Transverse colon (tissue), 4 donors: ENCODE results near the gene DACT2. TPM values are rescaled to one million over a fixed set of nuclear protein-coding genes. Genes with fewer than 3 reads are reported as not detected.

Experiments
- DNase-seq: peaks from one replicate; pipeline ENCODE4 v3.0.0-alpha.2; 2019
- H3K27ac ChIP-seq, 4 donors: fragments of 200-600 bp; sonication (generic); 2 replicates each; pipeline ENCODE4 v1.5.1; 2016 to 2018; ENCODE audit warnings: inconsistent platforms in 4 of 4
- H3K27me3 ChIP-seq: fragments of 200-600 bp; sonication (generic); 2 replicates; pipeline ENCODE4 v1.5.1; 2017; ENCODE audit warnings: inconsistent platforms
- H3K36me3 ChIP-seq, 4 donors: fragments of 200-600 bp; sonication (generic); 2 replicates each; pipeline ENCODE4 v1.5.1; 2017 to 2019; ENCODE audit warnings: inconsistent platforms in 4 of 4
- H3K4me1 ChIP-seq, 4 donors: fragments of 200-600 bp; sonication (generic); 2 replicates each; pipeline ENCODE4 v1.5.1; 2017 to 2020; ENCODE audit warnings: inconsistent platforms in 4 of 4
- H3K4me3 ChIP-seq, 4 donors: fragments of 200-600 bp; sonication (generic); 1 replicate in 1 of 4; 2 replicates in 3 of 4; pipeline versions ENCODE4 v1.5.1 to v1.6.1; 2017 to 2019; ENCODE audit warnings: inconsistent platforms in 4 of 4
- H3K9me3 ChIP-seq, 2 donors: fragments of 200-600 bp; sonication (generic); 2 replicates each; pipeline ENCODE4 v1.5.1; 2017 to 2019; ENCODE audit warnings: inconsistent platforms in 2 of 2
- CTCF ChIP-seq, 5 experiments: fragments of 200-600 bp in 3 of 5; fragments of 450-650 bp in 2 of 5; sonication (generic) in 3 of 5; IDR thresholded peaks; 1 replicate in 2 of 5; 2 replicates in 3 of 5; pipeline ENCODE4 v1.5.1; 2016 to 2017; ENCODE audit warnings: antibody characterized with exemption in 5 of 5, inconsistent platforms in 3 of 5, mild to moderate bottlenecking in 2 of 5, moderate library complexity in 1 of 5
- EP300 ChIP-seq: sonication (generic); formaldehyde crosslinking; IDR thresholded peaks from one replicate; pipeline ENCODE4 v1.6.1; 2017; ENCODE audit warnings: antibody characterized with exemption, low read depth
- POLR2A ChIP-seq: fragments of 450-650 bp; IDR thresholded peaks from one replicate; pipeline ENCODE4 v1.6.1; 2016; ENCODE audit warnings: antibody characterized with exemption, mild to moderate bottlenecking, moderate library complexity
- POLR2AphosphoS5 ChIP-seq, 3 donors: sonication (generic); formaldehyde crosslinking; IDR thresholded peaks; one replicate each; pipeline ENCODE4 v1.6.1; 2016; ENCODE audit warnings: antibody characterized with exemption in 3 of 3
- WGBS, 2 donors: methylation state at CpG; one replicate each; pipeline ENCODE4 v1.1.5; 2018; ENCODE audit warnings: low coverage in 1 of 2; 5-methylcytosine and 5-hydroxymethylcytosine counted together
- in situ Hi-C, 4 donors: fragments of 200-750 bp; cut with MboI; loops; one replicate each; pipeline versions ENCODE4 v1.15.0 to v1.15.1; 2017; ENCODE audit warnings: low sequenced_read_pairs in 3 of 4, low pct_ligation_motif_present in 1 of 4, low pct_unique_long_range_greater_than_20kb in 1 of 4
- intact Hi-C: fragments of 100-400 bp; cut with DNase I; formaldehyde crosslinking; loops from one replicate; pipeline ENCODE4 v1.15.1; 2023; ENCODE audit warnings: low total_unique reads
- total RNA-seq, 4 donors: library from RNA; depleted of rRNA; stranded (reverse); fragments of >200 nt; gene quantifications; one replicate each; pipeline ENCODE4 v1.1.0, GENCODE V29; 2016

The DACT2 gene, protein sequence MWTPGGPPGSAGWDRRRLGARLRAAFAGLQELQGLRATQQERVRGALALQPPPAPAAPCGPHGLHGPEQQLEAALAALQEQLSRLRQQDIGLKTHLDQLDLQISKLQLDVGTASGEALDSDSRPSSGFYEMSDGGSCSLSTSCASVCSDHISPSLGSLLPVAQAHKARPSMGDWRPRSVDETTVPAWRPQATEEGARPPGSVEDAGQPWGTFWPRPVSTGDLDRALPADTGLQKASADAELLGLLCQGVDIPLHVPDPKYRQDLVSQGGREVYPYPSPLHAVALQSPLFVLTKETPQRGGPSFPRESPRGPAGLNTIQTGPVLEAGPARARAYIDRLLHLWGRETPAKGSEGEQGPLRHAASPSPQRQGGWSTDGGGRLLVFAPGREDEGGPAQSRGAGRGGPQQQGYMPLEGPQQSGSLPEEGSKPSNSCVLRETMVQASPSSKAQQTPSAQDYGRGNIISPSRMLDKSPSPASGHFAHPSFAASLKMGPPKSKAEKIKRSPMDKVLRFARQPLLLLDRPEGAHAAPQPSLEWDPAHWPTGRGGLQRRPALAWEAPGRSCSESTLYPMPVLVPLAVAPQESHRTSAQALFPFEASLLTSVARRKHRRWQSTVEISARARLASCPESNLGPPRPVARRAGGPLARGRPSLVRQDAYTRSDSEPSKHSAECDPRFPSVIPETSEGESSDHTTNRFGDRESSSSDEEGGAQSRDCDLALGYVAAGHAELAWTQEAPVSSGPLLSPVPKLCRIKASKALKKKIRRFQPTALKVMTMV
- total RNA-seq = 1 to 10 TPM in 2 of 4 donors, not detected in 2; 2.4 to 2.6 TPM

GRCh38 chr6:168319279-168320111 is at the start of gene DACT2:
Gene DACT2 (minus strand): TSS chr6:168319777. CDS start chr6:168319633, 144 bp downstream.
- Histone ChIP-seq H3K4me1 (peaks cover 0 to 15% (median 4%) of the 10 kb centered on the region in 4 donors), H3K4me3 (peak within 1 kb of the TSS in 3 of 4 donors; percentile 44 to 60 (median 55)), H3K36me3 (no peaks in the 10 kb centered on the region), H3K27me3 (peaks cover 29% of the 10 kb centered on the region), H3K9me3 (no peaks in the 10 kb centered on the region), H3K27ac (peak within 1 kb of the TSS in 3 of 4 donors; percentile 24 to 55 (median 47))
- intact Hi-C loops (no loop called here), in situ Hi-C loops (no loop called here)
- DNase-seq = no peak
- 0 to 13% methylated on average over 3 to 62 of the region's 92 CpGs for WGBS, 2 donors
- TF ChIP-seq POLR2A (no peak), EP300 (no peak), POLR2AphosphoS5 (IDR thresholded peaks at IDR 0.05) (no peak), CTCF (IDR thresholded peaks at IDR 0.05) (no peak)

GRCh38 chr6:168368936-168369335 is 49.4 kb upstream of the DACT2 start:
- H3K9me3 ChIP-seq = no peaks in the 10 kb centered on the region
- TF ChIP-seq CTCF (IDR thresholded peaks at IDR 0.05) (no peak), POLR2AphosphoS5 (IDR thresholded peaks at IDR 0.05) (no peak), EP300 (no peak), POLR2A (no peak)
- in situ Hi-C loops (loop anchor here in 3 of 4 donors (10.0 to 25.0 kb wide), 3 partner anchors 214 to 518 kb away; no protein-coding TSS in a partner anchor), intact Hi-C loops (no loop called here)
- H3K27ac ChIP-seq = no peak overlapping the region
- peaks cover 0 to 7% (median 5%) of the 10 kb centered on the region in 4 donors for H3K4me1 ChIP-seq
- H3K27me3 ChIP-seq = no peaks in the 10 kb centered on the region
- no peak overlapping the region for H3K4me3 ChIP-seq
- 81 to 93% methylated on average over 5 to 7 of the region's 7 CpGs for WGBS, 2 donors
- H3K36me3 ChIP-seq = no peaks in the 10 kb centered on the region
- DNase-seq = no peak

DNA sequence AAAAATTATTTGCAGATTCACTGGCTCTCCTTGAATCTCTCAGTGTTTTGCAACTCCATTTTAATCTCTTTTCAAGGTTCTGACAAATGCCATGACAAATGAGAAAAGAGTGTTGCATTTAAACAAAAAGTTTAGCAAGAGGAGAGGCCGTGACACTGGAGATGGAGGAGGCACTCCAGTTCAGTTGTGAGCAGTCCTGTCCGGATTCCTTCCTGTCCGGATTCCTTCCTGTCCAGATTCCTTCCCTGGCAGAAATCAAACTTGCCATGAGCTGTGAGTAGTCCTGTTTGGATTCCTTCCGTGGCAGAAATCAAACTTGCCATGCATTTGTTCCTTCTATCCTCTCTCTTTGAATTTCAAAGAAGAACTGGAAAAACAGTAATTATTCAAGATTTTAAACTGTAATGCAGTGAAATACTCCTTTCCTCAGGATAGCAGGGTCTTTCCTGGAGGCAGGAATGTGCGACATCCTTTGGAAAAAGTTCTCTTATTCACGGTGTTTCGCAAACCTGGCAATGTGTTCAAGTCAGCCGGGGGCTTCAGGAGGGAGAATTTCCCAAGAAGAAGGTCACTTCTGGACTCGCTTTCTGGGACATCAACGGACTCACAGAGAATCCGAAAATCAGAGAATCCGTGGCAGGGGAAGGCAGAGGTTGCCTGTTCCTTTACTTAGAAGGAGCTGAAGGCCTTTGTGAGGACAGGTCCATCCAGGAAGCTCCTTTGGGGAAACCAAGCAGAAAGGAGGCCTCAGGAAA is 48.7 kb upstream of the DACT2 start:
- 82 to 84% methylated on average over 8 to 12 of the region's 12 CpGs for WGBS, 2 donors
- DNase-seq = no peak
- H3K9me3 ChIP-seq = no peaks in the 10 kb centered on the region
- in situ Hi-C loops = loop anchor here in 3 of 4 donors (10.0 to 25.0 kb wide), 3 partner anchors 213 to 519 kb away; no protein-coding TSS in a partner anchor
- H3K4me3 ChIP-seq = no peak overlapping the region
- H3K4me1 ChIP-seq = peaks cover 0 to 7% (median 5%) of the 10 kb centered on the region in 4 donors
- intact Hi-C loops = no loop called here
- H3K36me3 ChIP-seq = no peaks in the 10 kb centered on the region
- H3K27me3 ChIP-seq = no peaks in the 10 kb centered on the region
- TF ChIP-seq POLR2A (no peak), POLR2AphosphoS5 (IDR thresholded peaks at IDR 0.05) (no peak), EP300 (no peak), CTCF (IDR thresholded peaks at IDR 0.05) (no peak)
- H3K27ac ChIP-seq = no peak overlapping the region
